ENCODE measurements around the gene FREY1.
"Not testable (repeated sequence)": the region's sequence is repeated elsewhere in the genome, so short reads cannot be mapped to it uniquely, and the experiment has no call there.

FREY1 gene

GRCh38 chr11:45902452-45903380 lies 4.4 kb downstream of the FREY1 start:
- no peaks in the 10 kb centered on the region for H3K9me3 Mint-ChIP-seq
- peaks cover 18% of the 10 kb centered on the region for H3K36me3 Mint-ChIP-seq (ENCODE audit: insufficient read depth)
- H3K4me1 Mint-ChIP-seq (ENCODE audit: low read depth in 2 of 2): peaks cover 14 to 19% of the 10 kb centered on the region in 2 donors
- H3K4me3 Mint-ChIP-seq: no peak overlapping the region
- H3K27me3 Mint-ChIP-seq: peaks cover 4 to 14% of the 10 kb centered on the region in 2 donors
- ATAC-seq (replicated peaks) (no peak), DNase-seq (no peak)
- H3K27ac Mint-ChIP-seq: no peak overlapping the region

GRCh38 chr11:45901626-45902025 lies 5.4 kb downstream of the FREY1 start:
- Mint-ChIP-seq H3K27me3 (peaks cover 4 to 19% of the 10 kb centered on the region in 2 donors), H3K9me3 (no peaks in the 10 kb centered on the region), H3K27ac (peak overlapping the region in 1 of 2 donors; percentile 17), H3K4me3 (peak overlapping the region in 1 of 2 donors; percentile 65), H3K4me1 (ENCODE audit: low read depth in 2 of 2) (peaks cover 11 to 19% of the 10 kb centered on the region in 2 donors), H3K36me3 (ENCODE audit: insufficient read depth) (peaks cover 16% of the 10 kb centered on the region)
- ATAC-seq (replicated peaks) (no peak), DNase-seq (no peak)

GRCh38 chr11:45900916-45901617 lies 6.0 kb downstream of the FREY1 start:
- Mint-ChIP-seq H3K27me3 (peaks cover 4 to 22% of the 10 kb centered on the region in 2 donors), H3K4me3 (peak overlapping the region; percentile 65 to 73), H3K4me1 (ENCODE audit: low read depth in 2 of 2) (peaks cover 7 to 16% of the 10 kb centered on the region in 2 donors), H3K9me3 (no peaks in the 10 kb centered on the region), H3K36me3 (ENCODE audit: insufficient read depth) (peaks cover 12% of the 10 kb centered on the region), H3K27ac (peak overlapping the region in 1 of 2 donors; percentile 42)
- no peak for ATAC-seq (replicated peaks)
- DNase-seq: no peak

GRCh38 chr11:45900175-45900800 lies 6.8 kb downstream of the FREY1 start:
- ATAC-seq (replicated peaks); H3K9me3 Mint-ChIP-seq; DNase-seq: not testable (repeated sequence)
- Mint-ChIP-seq H3K4me1 (ENCODE audit: low read depth in 2 of 2) (peaks cover 7 to 12% of the 10 kb centered on the region in 2 donors), H3K27ac (peak overlapping the region in 1 of 2 donors; percentile 42), H3K36me3 (ENCODE audit: insufficient read depth) (peaks cover 12% of the 10 kb centered on the region), H3K4me3 (peak overlapping the region; percentile 70 to 77), H3K27me3 (peaks cover 5 to 30% of the 10 kb centered on the region in 2 donors)

GRCh38 chr11:45899448-45900174 lies 7.5 kb downstream of the FREY1 start:
- Mint-ChIP-seq H3K4me1 (ENCODE audit: low read depth in 2 of 2) (peaks cover 7 to 12% of the 10 kb centered on the region in 2 donors), H3K9me3 (no peaks in the 10 kb centered on the region), H3K27me3 (peaks cover 11 to 36% of the 10 kb centered on the region in 2 donors), H3K36me3 (ENCODE audit: insufficient read depth) (peaks cover 12% of the 10 kb centered on the region), H3K27ac (peak overlapping the region in 1 of 2 donors; percentile 89), H3K4me3 (peak overlapping the region; percentile 70 to 77)
- peak; percentile 69 to 71 (median 70) for DNase-seq
- peak; percentile 86 for ATAC-seq (replicated peaks)

GRCh38 chr11:45899086-45899447 lies 8.0 kb downstream of the FREY1 start:
- peaks cover 7 to 12% of the 10 kb centered on the region in 2 donors for H3K4me1 Mint-ChIP-seq (ENCODE audit: low read depth in 2 of 2)
- H3K9me3 Mint-ChIP-seq: no peaks in the 10 kb centered on the region
- H3K27ac Mint-ChIP-seq: peak overlapping the region; percentile 82 to 89
- peaks cover 14 to 42% of the 10 kb centered on the region in 2 donors for H3K27me3 Mint-ChIP-seq
- ATAC-seq (replicated peaks) (no peak), DNase-seq (no peak)
- peaks cover 12% of the 10 kb centered on the region for H3K36me3 Mint-ChIP-seq (ENCODE audit: insufficient read depth)
- H3K4me3 Mint-ChIP-seq: peak overlapping the region; percentile 70 to 77

GRCh38 chr11:45897556-45897955 lies 9.5 kb downstream of the FREY1 start:
- H3K4me3 Mint-ChIP-seq: no peak overlapping the region
- peaks cover 19 to 56% of the 10 kb centered on the region in 2 donors for H3K27me3 Mint-ChIP-seq
- ATAC-seq (replicated peaks): no peak
- peaks cover 12% of the 10 kb centered on the region for H3K36me3 Mint-ChIP-seq (ENCODE audit: insufficient read depth)
- H3K27ac Mint-ChIP-seq: no peak overlapping the region
- no peaks in the 10 kb centered on the region for H3K9me3 Mint-ChIP-seq
- DNase-seq: no peak
- H3K4me1 Mint-ChIP-seq (ENCODE audit: low read depth in 2 of 2): peaks cover 7 to 12% of the 10 kb centered on the region in 2 donors

- H3K27me3 Mint-ChIP-seq: peaks cover 19 to 65% of the 10 kb centered on the region in 2 donors
Measured at GRCh38 chr11:45896422-45896984, 10.6 kb downstream of the FREY1 start.

GRCh38 chr11:45895553-45896259 lies 11.4 kb downstream of the FREY1 start:
- DNase-seq (no peak), ATAC-seq (replicated peaks) (no peak)
- peaks cover 4 to 11% of the 10 kb centered on the region in 2 donors for H3K4me1 Mint-ChIP-seq (ENCODE audit: low read depth in 2 of 2)
- no peaks in the 10 kb centered on the region for H3K9me3 Mint-ChIP-seq
- no peak overlapping the region for H3K27ac Mint-ChIP-seq
- H3K27me3 Mint-ChIP-seq: peaks cover 17 to 73% of the 10 kb centered on the region in 2 donors
- H3K36me3 Mint-ChIP-seq (ENCODE audit: insufficient read depth): peaks cover 3% of the 10 kb centered on the region
- H3K4me3 Mint-ChIP-seq: no peak overlapping the region

More at GRCh38 chr11:45896422-45896984, 10.6 kb downstream of the FREY1 start:
- no peaks in the 10 kb centered on the region for H3K9me3 Mint-ChIP-seq
- H3K36me3 Mint-ChIP-seq (ENCODE audit: insufficient read depth): peaks cover 11% of the 10 kb centered on the region
- peaks cover 7 to 12% of the 10 kb centered on the region in 2 donors for H3K4me1 Mint-ChIP-seq (ENCODE audit: low read depth in 2 of 2)
- H3K27ac Mint-ChIP-seq: no peak overlapping the region
- H3K4me3 Mint-ChIP-seq: no peak overlapping the region
- ATAC-seq (replicated peaks): no peak
- DNase-seq: no peak

GRCh38 chr11:45894555-45895247 lies 12.4 kb downstream of the FREY1 start:
- no peak overlapping the region for H3K4me3 Mint-ChIP-seq
- DNase-seq: no peak
- peaks cover 0 to 7% of the 10 kb centered on the region in 2 donors for H3K4me1 Mint-ChIP-seq (ENCODE audit: low read depth in 2 of 2)
- H3K27me3 Mint-ChIP-seq: peaks cover 15 to 78% of the 10 kb centered on the region in 2 donors
- ATAC-seq (replicated peaks): no peak
- H3K36me3 Mint-ChIP-seq (ENCODE audit: insufficient read depth): peaks cover 3% of the 10 kb centered on the region
- no peak overlapping the region for H3K27ac Mint-ChIP-seq
- no peaks in the 10 kb centered on the region for H3K9me3 Mint-ChIP-seq

GRCh38 chr11:45892856-45893255 lies 14.2 kb downstream of the FREY1 start:
- no peak overlapping the region for H3K27ac Mint-ChIP-seq
- no peak for ATAC-seq (replicated peaks)
- no peak for DNase-seq
- no peaks in the 10 kb centered on the region for H3K4me1 Mint-ChIP-seq (ENCODE audit: low read depth in 2 of 2)
- peaks cover 3% of the 10 kb centered on the region for H3K36me3 Mint-ChIP-seq (ENCODE audit: insufficient read depth)
- peaks cover 15 to 65% of the 10 kb centered on the region in 2 donors for H3K27me3 Mint-ChIP-seq
- H3K4me3 Mint-ChIP-seq: no peak overlapping the region
- H3K9me3 Mint-ChIP-seq: no peaks in the 10 kb centered on the region
